ENCODE measurements around the gene DNMT3B.

GRCh38 chr20:32837157-32837556, 75.0 kb downstream of the DNMT3B start:
- TF ChIP-seq CTCF (IDR thresholded peaks at IDR 0.05; ENCODE audit: insufficient read depth, low read length) (no peak), REST (IDR thresholded peaks at IDR 0.05; ENCODE audit: insufficient replicate concordance, low read depth) (no peak)
